WERI-Rb-1 (cell line): Measurements from ENCODE around the gene ANO1.

Source experiments
- DNase-seq: peaks from one replicate; pipeline ENCODE4 v3.0.0-alpha.2; 2020
- H3K27ac ChIP-seq: fragments of 250-450 bp; sonication (Bioruptor Pico); 2 replicates; pipeline ENCODE4 v1.5.1; 2020; ENCODE audit warnings: mild to moderate bottlenecking, moderate library complexity
- H3K27me3 ChIP-seq: fragments of 250-450 bp; sonication (Bioruptor Pico); 2 replicates; pipeline ENCODE4 v1.5.1; 2021; ENCODE audit warnings: mild to moderate bottlenecking, low read depth, moderate library complexity; ENCODE audit not compliant: insufficient read depth, severe bottlenecking
- H3K36me3 ChIP-seq: fragments of 250-450 bp; sonication (Bioruptor Pico); 2 replicates; pipeline ENCODE4 v1.5.1; 2020; ENCODE audit warnings: mild to moderate bottlenecking, moderate library complexity
- H3K4me3 ChIP-seq: 2 replicates; pipeline ENCODE4 v1.5.1; 2011; ENCODE audit warnings: low read depth, mild to moderate bottlenecking, control low read depth, low read length
- H3K9me3 ChIP-seq: fragments of 250-450 bp; sonication (Bioruptor Pico); 2 replicates; pipeline ENCODE4 v1.5.1; 2021; ENCODE audit warnings: mild to moderate bottlenecking, moderate library complexity; ENCODE audit not compliant: severe bottlenecking
- CTCF ChIP-seq: IDR thresholded peaks from 2 replicates; pipeline ENCODE4 v1.5.1; 2011; ENCODE audit warnings: low read depth, mild to moderate bottlenecking, control low read depth, inconsistent platforms, low read length

ANO1 gene

GRCh38 chr11:70183032-70183431 is 104.9 kb downstream of the ANO1 start:
- no peak for TF ChIP-seq CTCF
- Histone ChIP-seq H3K36me3 (no peaks in the 10 kb centered on the region), H3K9me3 (no peaks in the 10 kb centered on the region), H3K27me3 (no peaks in the 10 kb centered on the region), H3K4me3 (no peak overlapping the region), H3K27ac (no peak overlapping the region)
- no peak for DNase-seq

GRCh38 chr11:70183483-70184176 is 105.5 kb downstream of the ANO1 start:
- no peaks in the 10 kb centered on the region for H3K27me3 ChIP-seq
- H3K27ac ChIP-seq: no peak overlapping the region

GRCh38 chr11:70184396-70184795 is 106.3 kb downstream of the ANO1 start:
- Histone ChIP-seq H3K27me3 (no peaks in the 10 kb centered on the region), H3K9me3 (no peaks in the 10 kb centered on the region), H3K27ac (no peak overlapping the region), H3K36me3 (no peaks in the 10 kb centered on the region), H3K4me3 (no peak overlapping the region)
- DNase-seq: no peak
- TF ChIP-seq CTCF: no peak

More at GRCh38 chr11:70183483-70184176, 105.5 kb downstream of the ANO1 start:
- Histone ChIP-seq H3K36me3 (no peaks in the 10 kb centered on the region), H3K9me3 (no peaks in the 10 kb centered on the region), H3K4me3 (no peak overlapping the region)
- no peak for DNase-seq
- no peak for TF ChIP-seq CTCF

GRCh38 chr11:70185348-70186055 is 107.4 kb downstream of the ANO1 start:
- no peak overlapping the region for H3K27ac ChIP-seq
- no peaks in the 10 kb centered on the region for H3K36me3 ChIP-seq
- no peaks in the 10 kb centered on the region for H3K9me3 ChIP-seq
- TF ChIP-seq CTCF: no peak
- H3K4me3 ChIP-seq: no peak overlapping the region
- H3K27me3 ChIP-seq: no peaks in the 10 kb centered on the region
- DNase-seq: no peak

- Histone ChIP-seq H3K36me3 (no peaks in the 10 kb centered on the region), H3K27me3 (no peaks in the 10 kb centered on the region), H3K9me3 (no peaks in the 10 kb centered on the region), H3K27ac (no peak overlapping the region), H3K4me3 (no peak overlapping the region)
- no peak for DNase-seq
- no peak for TF ChIP-seq CTCF
These were observed 108.3 kb downstream of the ANO1 start for GRCh38 chr11:70186420-70186819.
